Endothelial cell of umbilical vein (primary cell): ENCODE data around the gene LAMC3. TPM values are rescaled to one million over a fixed set of nuclear protein-coding genes. Genes with fewer than 3 reads are reported as not detected.

Experiments
- BruUV-seq: library from RNA; stranded (reverse); fragments of 400-500 nt; replicated peaks from 2 replicates; lab custom pipeline; 2021; lab: Mats Ljungman, UMichigan
- CTCF ChIA-PET: fragments of 300-600, 350-600 bp; sonication (Branson Sonifier 250); formaldehyde crosslinking; loops from one replicate; lab custom pipeline; 2021; ENCODE audit warnings: antibody characterized with exemption, inconsistent platforms; lab: Charles Lee
- POLR2A ChIA-PET: fragments of 300-600, 350-600 bp; sonication (Branson Sonifier 250); formaldehyde crosslinking; loops from one replicate; lab custom pipeline; 2021; ENCODE audit warnings: antibody characterized with exemption, inconsistent platforms; lab: Charles Lee
- DNase-seq: peaks from one replicate; pipeline ENCODE4 v3.0.0-alpha.2; 2011; ENCODE audit warnings: low read depth, low spot score
- FAIRE-seq: peaks from 2 replicates; lab custom pipeline; 2011; peaks lifted over from hg19 to GRCh38; lab: Jason Lieb, UNC
- H2AFZ ChIP-seq: 2 replicates; pipeline ENCODE4 v1.6.0; 2012; ENCODE audit warnings: low read depth, low read length, control low read depth, inconsistent platforms
- H3K27ac ChIP-seq: 2 replicates; pipeline ENCODE4 v1.5.1; 2011; ENCODE audit warnings: low read depth, mild to moderate bottlenecking, control low read depth, low read length, moderate library complexity; ENCODE audit not compliant: insufficient read depth
- H3K27me3 ChIP-seq, 2 experiments: 2 replicates each; pipeline versions ENCODE4 v1.6.0 to v1.6.1; 2011; ENCODE audit warnings: low read length in 2 of 2, mixed read lengths in 1 of 2; ENCODE audit not compliant: control insufficient read depth in 2 of 2, insufficient read depth in 2 of 2
- H3K36me3 ChIP-seq, 2 experiments: 2 replicates in 1 of 2; 3 replicates in 1 of 2; pipeline ENCODE4 v1.5.1; 2011; ENCODE audit warnings: low read length in 2 of 2, mild to moderate bottlenecking in 1 of 2, moderate library complexity in 1 of 2; ENCODE audit not compliant: control insufficient read depth in 2 of 2, insufficient read depth in 2 of 2; ENCODE audit errors: extremely low read depth in 1 of 2
- H3K4me1 ChIP-seq: 3 replicates; pipeline ENCODE4 v1.5.1; 2011; ENCODE audit warnings: mild to moderate bottlenecking, low read length; ENCODE audit not compliant: control insufficient read depth, insufficient read depth; ENCODE audit errors: extremely low read depth
- H3K4me2 ChIP-seq: 2 replicates; pipeline ENCODE4 v1.6.1; 2011; ENCODE audit warnings: low read length, control low read depth, mixed read lengths; ENCODE audit not compliant: insufficient read depth
- H3K4me3 ChIP-seq, 3 experiments: fragments of 200-600 bp in 1 of 3; sonication (generic), shearing (Covaris generic) in 1 of 3; replicated peaks in 1 of 3; 2 replicates each; pipeline ENCODE4 v1.5.1; 2011 to 2016; ENCODE audit warnings: control low read depth in 3 of 3, low read length in 3 of 3, mild to moderate bottlenecking in 2 of 3, inconsistent platforms in 1 of 3, low read depth in 1 of 3, moderate library complexity in 1 of 3; ENCODE audit not compliant: insufficient read depth in 1 of 3
- H3K79me2 ChIP-seq: 2 replicates; pipeline ENCODE4 v1.6.0; 2012; ENCODE audit warnings: low read length, inconsistent platforms; ENCODE audit not compliant: control insufficient read depth, insufficient read depth
- H3K9ac ChIP-seq: replicated peaks from 2 replicates; pipeline ENCODE3; 2011; ENCODE audit warnings: low read length, control low read depth; ENCODE audit not compliant: insufficient read depth; ENCODE audit errors: extremely low read depth
- H3K9me1 ChIP-seq: replicated peaks from 3 replicates; pipeline ENCODE4 v1.6.0; 2011; ENCODE audit warnings: mild to moderate bottlenecking, low read length; ENCODE audit not compliant: control insufficient read depth, insufficient read depth; ENCODE audit errors: extremely low read depth
- H3K9me3 ChIP-seq: replicated peaks from 2 replicates; pipeline ENCODE4 v1.5.1; 2012; ENCODE audit warnings: low read length, inconsistent platforms; ENCODE audit not compliant: control insufficient read depth, insufficient read depth
- H4K20me1 ChIP-seq: replicated peaks from 2 replicates; pipeline ENCODE3; 2011; ENCODE audit warnings: mild to moderate bottlenecking, low read length; ENCODE audit not compliant: control insufficient read depth, insufficient read depth; ENCODE audit errors: extremely low read depth
- CTCF ChIP-seq, 2 donors: IDR thresholded peaks; 1 replicate in 1 of 2; 2 replicates in 1 of 2; pipeline ENCODE4 v1.5.1; 2011; ENCODE audit warnings: low read length in 2 of 2, mild to moderate bottlenecking in 2 of 2, moderate library complexity in 2 of 2, control low read depth in 1 of 2, inconsistent platforms in 1 of 2, low read depth in 1 of 2; ENCODE audit not compliant: insufficient read depth in 1 of 2; ENCODE audit errors: extremely low read depth in 1 of 2
- EZH2 ChIP-seq: IDR thresholded peaks from 2 replicates; pipeline ENCODE4 v1.6.1; 2012; ENCODE audit warnings: borderline replicate concordance, low read depth, mild to moderate bottlenecking, moderate library complexity, low read length, inconsistent platforms; ENCODE audit not compliant: severe bottlenecking
- FOS ChIP-seq: IDR thresholded peaks from 2 replicates; pipeline ENCODE4 v1.6.1; 2011; ENCODE audit warnings: mild to moderate bottlenecking, low read length, moderate library complexity, borderline replicate concordance; ENCODE audit not compliant: insufficient read depth
- JUN ChIP-seq: IDR thresholded peaks from 2 replicates; pipeline ENCODE4 v1.6.1; 2011; ENCODE audit warnings: borderline replicate concordance, low read depth; ENCODE audit not compliant: insufficient read length, insufficient read depth
- MAX ChIP-seq: IDR thresholded peaks from 2 replicates; pipeline ENCODE4 v1.6.1; 2011; ENCODE audit not compliant: insufficient read depth, insufficient read length
- MYC ChIP-seq: IDR thresholded peaks from one replicate; pipeline ENCODE4 v1.6.1; 2011; ENCODE audit warnings: mild to moderate bottlenecking, low read depth, low read length
- POLR2A ChIP-seq: IDR thresholded peaks from 2 replicates; pipeline ENCODE4 v1.6.1; 2012; ENCODE audit warnings: low read depth, mild to moderate bottlenecking, control low read depth, low read length
- dilution Hi-C: fragments of 300-500 bp; cut with MboI; formaldehyde crosslinking; loops from one replicate; pipeline ENCODE4 v1.15.0; 2019; ENCODE audit warnings: low sequenced_read_pairs; ENCODE audit not compliant: extremely low pct_ligation_motif_present
- intact Hi-C: fragments of 100-400 bp; cut with micrococcal nuclease; formaldehyde crosslinking; loops from one replicate; pipeline ENCODE4 v1.10.0; 2022
- polyA plus RNA-seq, 4 experiments: library from polyadenylated mRNA; depleted of rRNA in 3 of 4; stranded (reverse) in 3 of 4; unstranded in 1 of 4; fragments of >200 nt; gene quantifications; 2 replicates each; pipeline versions ENCODE4 v1.2.1 to v1.2.3, GENCODE V29; 2011 to 2012; ENCODE audit warnings: missing spikeins in 1 of 4
- total RNA-seq: library from RNA; stranded (reverse); gene quantifications from 2 replicates; pipeline ENCODE4 v1.2.3, GENCODE V29; 2021

Gene LAMC3
- total and polyA plus RNA-seq, 2 donors (not counting 3 experiments of a cell fraction or from before 2014, with no cell fraction given) = 0.18 to 0.38 TPM

GRCh38 chr9:130987054-130987453 is 21.9 kb upstream of the LAMC3 start:
- Histone ChIP-seq H4K20me1 (no peaks in the 10 kb centered on the region), H3K4me2 (no peak overlapping the region), H3K36me3 (no peaks in the 10 kb centered on the region), H3K27ac (no peak overlapping the region), H3K4me3 (no peak overlapping the region), H3K79me2 (no peaks in the 10 kb centered on the region), H3K27me3 (peaks cover 4 to 12% of the 10 kb centered on the region in 2 experiments), H3K9me3 (no peaks in the 10 kb centered on the region), H3K9me1 (no peaks in the 10 kb centered on the region), H3K9ac (no peak overlapping the region), H2AFZ (no peak overlapping the region), H3K4me1 (no peaks in the 10 kb centered on the region)
- ChIA-PET CTCF (interaction anchor here (0.9 to 1.8 kb wide), 2 partner anchors 11 to 42 kb away, joined by 3 to 11 read pairs; no protein-coding TSS in a partner anchor), POLR2A (no interaction called here)
- intact Hi-C loops (no loop called here), dilution Hi-C loops (no loop called here)
- DNase-seq (no peak), FAIRE-seq (no peak)
- TF ChIP-seq POLR2A (no peak), CTCF (IDR thresholded peaks at IDR 0.05; ENCODE audit: extremely low read depth in 1 of 2, insufficient read depth in 1 of 2, low read depth in 1 of 2, low read length in 2 of 2) (no peak), MYC (no peak), JUN (no peak), FOS (no peak), MAX (no peak), EZH2 (no peak)
- no TSS peak for BruUV-seq
